ENCODE data around the gene AHRR.

The AHRR gene

GRCh38 chr5:431001-431710 is 109.6 kb downstream of the AHRR start:
- DNase-seq: peak; percentile 21

GRCh38 chr5:431711-432050 is 110.2 kb downstream of the AHRR start:
- no peak for DNase-seq

GRCh38 chr5:432201-432927 is 110.8 kb downstream of the AHRR start:
- DNase-seq: no peak

GRCh38 chr5:432928-433791 is 111.6 kb downstream of the AHRR start:
- no peak for DNase-seq

GRCh38 chr5:433836-434235 is 112.3 kb downstream of the AHRR start:
- no peak for DNase-seq

- no peak for DNase-seq
Observed at GRCh38 chr5:434443-435146, 113.1 kb downstream of the AHRR start.

- DNase-seq: no peak
Observed at GRCh38 chr5:435156-435790, 113.8 kb downstream of the AHRR start.

- DNase-seq: peak; percentile 13
Observed at GRCh38 chr5:435961-436640, 114.6 kb downstream of the AHRR start.

- no peak for DNase-seq
Observed at GRCh38 chr5:436641-436975, 115.1 kb downstream of the AHRR start.

GRCh38 chr5:437281-437771 is 115.8 kb downstream of the AHRR start:
- DNase-seq: no peak

- no peak for DNase-seq
Observed at GRCh38 chr5:438481-438981, 117.0 kb downstream of the AHRR start.

- DNase-seq: no peak
Observed at GRCh38 chr5:439181-439580, 117.7 kb downstream of the AHRR start.

GRCh38 chr5:439636-440035 is 118.1 kb downstream of the AHRR start:
- DNase-seq: no peak

- DNase-seq: no peak
Observed at GRCh38 chr5:440401-441201, 119.1 kb downstream of the AHRR start.

- no peak for DNase-seq
Observed at GRCh38 chr5:441996-442334, 120.5 kb downstream of the AHRR start.

GRCh38 chr5:442335-443238 is 121.1 kb downstream of the AHRR start, which contains the start of gene EXOC3:
EXOC3 (plus strand) TSS chr5:443176; CDS start chr5:446206, 3,030 bp downstream.
- DNase-seq: peak; percentile 70

GRCh38 chr5:443239-444151 is 122.0 kb downstream of the AHRR start:
- DNase-seq: no peak

GRCh38 chr5:444226-444625 is 122.7 kb downstream of the AHRR start:
- DNase-seq: no peak

GRCh38 chr5:445591-445990 is 124.1 kb downstream of the AHRR start:
- DNase-seq: no peak

Measured in HCEC 1CT (cell line).